PC-9 (cell line): ENCODE measurements around the gene ATP6V1E1.

ENCODE experiments used
- EZH2 ChIP-seq: fragments of 200-600 bp; sonication (generic); IDR thresholded peaks from 2 replicates; pipeline ENCODE4 v1.8.0; 2017; ENCODE audit warnings: antibody characterized with exemption, low read depth
- TF ChIP-seq, protein P1 (sequence below): fragments of 200-600 bp; sonication (generic); conservative IDR thresholded peaks from 2 replicates; pipeline ENCODE4 v1.6.1; 2017; ENCODE audit warnings: mixed run types, antibody characterized with exemption, mild to moderate bottlenecking, moderate library complexity

DNA sequence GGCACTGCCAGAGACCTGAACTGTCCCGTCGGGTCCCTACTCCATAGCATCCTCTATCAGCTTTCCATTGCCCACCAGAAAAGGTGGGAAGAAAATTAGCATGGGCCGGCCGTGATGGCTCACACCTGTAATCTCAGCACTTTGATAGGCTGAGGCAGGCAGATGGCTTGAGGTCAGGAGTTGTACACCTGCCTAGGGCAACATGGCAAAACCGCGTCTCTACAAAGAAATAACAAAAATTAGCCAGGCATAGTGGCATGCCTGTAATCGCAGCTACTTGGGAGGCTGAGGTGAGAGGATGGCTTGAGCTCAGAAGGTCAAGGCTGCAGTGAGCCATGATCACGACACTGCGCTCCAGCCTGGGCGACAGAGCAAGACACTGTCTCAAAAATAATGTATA is 61.8 kb downstream of the ATP6V1E1 start:
- TF ChIP-seq, protein P1, sequence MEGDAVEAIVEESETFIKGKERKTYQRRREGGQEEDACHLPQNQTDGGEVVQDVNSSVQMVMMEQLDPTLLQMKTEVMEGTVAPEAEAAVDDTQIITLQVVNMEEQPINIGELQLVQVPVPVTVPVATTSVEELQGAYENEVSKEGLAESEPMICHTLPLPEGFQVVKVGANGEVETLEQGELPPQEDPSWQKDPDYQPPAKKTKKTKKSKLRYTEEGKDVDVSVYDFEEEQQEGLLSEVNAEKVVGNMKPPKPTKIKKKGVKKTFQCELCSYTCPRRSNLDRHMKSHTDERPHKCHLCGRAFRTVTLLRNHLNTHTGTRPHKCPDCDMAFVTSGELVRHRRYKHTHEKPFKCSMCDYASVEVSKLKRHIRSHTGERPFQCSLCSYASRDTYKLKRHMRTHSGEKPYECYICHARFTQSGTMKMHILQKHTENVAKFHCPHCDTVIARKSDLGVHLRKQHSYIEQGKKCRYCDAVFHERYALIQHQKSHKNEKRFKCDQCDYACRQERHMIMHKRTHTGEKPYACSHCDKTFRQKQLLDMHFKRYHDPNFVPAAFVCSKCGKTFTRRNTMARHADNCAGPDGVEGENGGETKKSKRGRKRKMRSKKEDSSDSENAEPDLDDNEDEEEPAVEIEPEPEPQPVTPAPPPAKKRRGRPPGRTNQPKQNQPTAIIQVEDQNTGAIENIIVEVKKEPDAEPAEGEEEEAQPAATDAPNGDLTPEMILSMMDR: no peak
- TF ChIP-seq EZH2: no peak
